ENCODE data around the gene MICALL1.

MICALL1 gene

DNA sequence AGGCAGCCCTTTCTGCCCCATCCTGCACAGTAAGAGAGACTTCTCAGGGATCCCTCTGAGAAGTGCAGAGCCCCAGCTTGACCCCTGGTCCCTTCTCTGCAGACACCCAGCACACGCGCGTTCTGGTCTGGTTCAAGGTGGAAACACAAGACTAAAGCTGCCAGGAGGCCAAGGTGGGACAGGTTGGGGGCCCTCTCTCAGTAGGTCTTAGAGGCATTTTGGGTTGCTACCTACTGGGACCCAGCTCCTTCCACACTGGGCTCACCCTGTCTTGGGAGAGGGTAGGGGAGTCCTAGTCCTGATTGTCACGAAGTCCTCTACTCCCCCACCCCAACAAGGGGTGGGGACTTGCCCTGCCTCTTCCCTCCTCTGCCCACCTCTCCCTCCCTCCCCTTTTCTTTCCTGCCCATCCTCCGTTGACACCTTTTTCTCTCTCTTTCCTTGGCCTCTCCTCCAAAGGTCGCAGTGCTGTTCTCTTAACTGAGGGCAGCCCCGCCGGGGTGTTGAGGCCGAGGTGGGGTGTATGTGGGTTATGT is 79.0 kb downstream of the MICALL1 start:
- DNase-seq, result no peak

DNA sequence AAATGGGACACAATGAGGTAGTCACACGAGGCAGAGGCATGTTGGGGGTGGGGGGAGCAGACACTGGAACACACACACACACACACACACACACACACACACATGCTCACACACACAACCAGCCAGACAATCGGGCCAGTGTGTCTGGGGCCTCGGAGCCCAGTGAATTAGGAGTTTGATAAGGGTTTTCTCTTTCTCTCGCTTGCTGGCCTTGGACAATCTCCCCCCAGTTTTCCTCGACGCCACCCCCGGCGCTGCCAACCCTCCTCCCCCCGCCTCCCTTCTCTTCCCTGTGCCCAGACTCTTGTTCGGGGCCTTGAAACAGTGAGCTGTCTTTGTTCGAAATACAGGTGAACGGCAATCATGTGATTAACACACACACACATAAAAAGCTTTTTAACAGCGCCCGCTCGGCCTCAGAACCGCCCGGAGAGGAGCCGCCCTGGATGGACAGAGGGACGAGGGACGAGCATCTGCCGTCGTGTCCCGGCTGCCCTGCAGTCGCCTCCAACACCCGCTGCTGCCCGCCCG is 79.7 kb downstream of the MICALL1 start:
- DNase-seq, result no peak

DNA sequence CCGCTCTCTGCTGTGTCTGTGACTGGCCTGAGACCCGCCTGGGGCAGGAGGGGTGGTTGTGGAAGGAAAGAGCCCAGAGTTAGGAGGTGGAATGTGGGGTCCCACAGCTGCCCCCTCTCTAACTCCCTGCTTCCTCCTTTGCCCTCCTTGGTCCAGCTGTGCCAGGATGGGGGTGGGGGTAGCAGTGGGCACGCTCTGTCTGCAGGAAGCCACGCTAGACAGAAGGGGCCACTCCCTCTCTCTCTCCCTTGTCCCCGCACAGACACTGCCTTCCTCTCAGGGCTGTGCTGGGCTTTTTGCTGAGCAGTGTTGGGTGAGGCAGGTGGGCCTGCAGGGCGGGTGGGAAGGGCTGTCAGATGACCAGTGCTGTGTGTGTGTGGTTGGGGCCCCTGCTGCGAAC is 80.3 kb downstream of the MICALL1 start:
- DNase-seq, result no peak

DNA sequence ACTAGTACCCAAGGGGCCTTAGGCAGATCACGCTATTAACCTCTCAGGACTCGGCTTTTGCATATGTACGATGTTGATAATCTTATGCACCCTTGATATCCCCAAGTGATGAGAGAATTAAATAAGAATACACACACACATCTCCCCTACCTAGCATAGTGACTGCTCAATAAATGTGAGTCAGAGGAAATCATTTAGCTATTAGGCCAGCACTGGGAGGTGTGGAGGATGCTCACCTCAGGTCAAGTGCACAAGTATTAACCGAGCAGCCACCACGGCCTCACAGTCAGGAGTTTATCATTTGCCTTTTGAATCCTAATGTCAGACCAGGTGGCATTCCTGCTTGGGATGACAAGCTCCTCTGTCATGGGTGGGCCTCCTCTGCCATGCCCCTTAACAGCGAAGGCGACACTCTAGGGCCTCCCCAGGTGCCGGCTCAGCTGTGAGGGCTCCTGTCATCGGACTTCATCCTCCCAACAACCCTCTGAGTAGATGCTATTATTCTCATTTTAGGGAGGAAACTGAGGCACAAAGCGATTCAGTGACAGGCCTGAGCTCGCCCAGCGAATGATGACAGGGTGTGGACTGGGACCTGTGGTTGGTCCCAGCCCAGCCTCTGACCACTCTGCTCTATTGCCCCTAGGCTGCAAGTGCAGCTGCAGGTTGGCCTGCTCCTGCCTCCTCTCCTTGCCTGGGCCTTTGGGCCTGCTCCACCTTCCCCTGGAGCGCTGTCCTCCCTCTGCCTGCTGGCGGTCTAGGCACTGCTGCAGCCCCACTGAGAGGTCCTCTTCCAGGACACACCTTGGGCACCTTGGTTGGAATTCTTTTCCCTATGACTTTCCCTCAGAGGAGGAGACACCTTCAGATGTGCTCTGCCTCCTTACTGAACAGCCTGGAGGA is 83.3 kb downstream of the MICALL1 start:
- no peak for DNase-seq

DNA sequence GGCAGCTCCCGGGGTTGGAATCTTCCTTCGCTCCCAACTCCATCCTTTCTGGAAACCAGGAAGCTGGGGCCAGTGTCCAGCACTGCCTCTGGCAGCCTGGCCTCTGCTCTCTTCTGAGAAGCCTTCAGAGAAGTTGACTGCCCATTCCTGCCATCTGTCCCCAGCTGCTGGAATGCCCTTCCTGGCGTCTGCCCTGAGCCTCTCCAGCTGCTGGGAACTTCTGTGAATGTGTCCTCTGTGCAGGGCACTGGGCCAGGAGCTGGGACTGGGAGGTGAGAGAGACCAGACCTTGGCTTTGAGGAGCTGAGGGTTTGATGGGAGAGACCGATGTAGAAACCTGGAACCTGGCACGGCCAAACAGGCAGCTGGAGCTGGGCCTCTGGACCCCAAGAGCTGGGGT is 84.2 kb downstream of the MICALL1 start:
- DNase-seq, result no peak

DNA sequence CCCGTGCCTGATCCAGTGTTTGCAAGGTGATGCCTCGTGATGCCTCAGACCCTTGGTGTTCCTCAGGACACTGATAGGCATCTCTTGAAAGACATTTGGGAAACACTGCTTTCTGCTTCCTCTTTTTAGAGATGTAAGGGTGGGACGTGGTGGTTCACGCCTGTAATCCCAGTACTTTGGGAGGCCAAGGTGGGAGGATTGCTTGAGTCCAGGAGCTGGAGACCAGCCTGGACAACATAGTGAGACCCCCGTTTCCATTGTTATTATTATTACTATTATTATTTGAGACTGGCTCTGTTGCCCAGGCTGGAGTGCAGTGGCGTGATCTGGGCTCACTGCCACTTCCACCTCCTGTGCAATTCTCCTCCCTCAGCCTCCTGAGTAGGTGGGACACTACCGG is 84.8 kb downstream of the MICALL1 start:
- DNase-seq, result no peak

DNA sequence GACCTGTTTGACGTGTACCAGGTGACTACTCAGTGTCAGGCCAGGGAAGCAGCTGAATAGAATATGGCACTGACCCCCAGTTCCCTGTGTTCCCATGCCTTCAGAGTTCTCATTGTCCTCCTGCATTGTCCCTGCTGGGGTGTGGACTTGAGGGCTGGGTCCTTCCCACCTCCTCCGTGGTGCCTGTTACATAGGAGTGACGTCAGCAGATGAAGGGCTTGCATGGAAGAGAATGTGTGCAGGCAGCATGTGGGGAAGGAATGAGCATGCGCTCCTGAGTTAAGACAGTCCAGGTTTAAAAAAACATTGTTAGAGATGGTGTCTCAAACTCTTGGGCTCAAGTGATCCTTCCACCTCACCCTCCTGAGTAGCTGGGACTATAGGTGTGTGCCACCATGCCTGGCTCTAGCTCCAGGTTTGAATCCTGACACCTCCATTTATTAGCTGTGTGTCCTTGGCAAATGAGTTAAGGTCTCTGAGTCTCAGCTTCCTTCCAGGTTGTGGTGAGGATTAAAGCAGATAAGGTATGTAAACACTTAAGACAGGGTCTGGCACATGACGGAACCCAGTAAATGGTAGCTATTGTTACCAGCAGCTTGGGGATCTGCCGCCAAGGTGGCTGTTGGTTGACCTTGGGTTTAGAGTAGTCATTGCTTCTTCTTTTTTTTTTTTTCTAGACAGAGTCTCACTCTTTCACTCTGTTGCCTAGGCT is 85.8 kb downstream of the MICALL1 start:
- no peak for DNase-seq

Data from AML-193 (cell line).